Measurements from ENCODE around the gene SLC7A1.

The SLC7A1 gene

DNA sequence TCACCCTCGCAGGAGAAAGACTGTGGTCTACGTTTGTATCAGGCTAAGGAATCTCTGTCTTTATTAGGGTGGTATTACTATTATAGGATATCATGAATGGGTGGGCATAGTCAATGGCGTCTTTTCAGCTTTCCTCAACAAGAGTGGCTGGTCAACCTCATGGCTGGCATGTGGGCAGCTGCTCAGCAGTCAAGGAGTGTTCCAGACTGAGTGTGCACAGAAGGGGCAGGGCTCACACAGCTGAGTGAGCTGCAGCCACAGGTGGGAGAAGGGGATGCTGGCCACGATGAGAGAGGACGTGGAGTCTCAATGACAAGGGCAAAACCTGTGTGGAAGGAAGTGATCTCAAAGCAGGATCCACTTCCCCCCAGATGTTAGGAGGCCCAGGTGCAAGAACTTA lies 54.7 kb downstream of the SLC7A1 start:
- H3K9ac ChIP-seq (ENCODE audit: low read length), result no peak overlapping the region
- H2AFZ ChIP-seq (ENCODE audit: low read depth, low read length), result no peak overlapping the region
- no peak overlapping the region for H3K18ac ChIP-seq (ENCODE audit: low read depth in 1 of 2, low read length in 2 of 2)
- H3K27me3 ChIP-seq (ENCODE audit: control insufficient read depth in 1 of 2, insufficient read depth in 1 of 2, low read length in 2 of 2), result no peaks in the 10 kb centered on the region
- H3K79me1 ChIP-seq (replicated peaks; ENCODE audit: low read length, poor library complexity, severe bottlenecking), result peaks cover 53% of the 10 kb centered on the region
- no peak for DNase-seq
- H3K4me1 ChIP-seq (ENCODE audit: control insufficient read depth, insufficient read depth, low read depth, low read length), result peaks cover 14% of the 10 kb centered on the region
- H4K91ac ChIP-seq (ENCODE audit: low read length), result no peak overlapping the region
- no peak overlapping the region for H3K4ac ChIP-seq (ENCODE audit: low read depth in 1 of 2, low read length in 2 of 2)
- H2AK5ac ChIP-seq (ENCODE audit: low read length, severe bottlenecking), result no peak overlapping the region
- H3K14ac ChIP-seq (ENCODE audit: low read length in 2 of 2), result peak overlapping the region in 1 of 2 experiments; percentile 23
- no peak overlapping the region for H3K23ac ChIP-seq (ENCODE audit: low read length in 2 of 2)
- H2BK120ac ChIP-seq (ENCODE audit: low read depth, low read length), result no peak overlapping the region
- peak overlapping the region; percentile 21 for H2BK15ac ChIP-seq (ENCODE audit: low read depth, poor library complexity, severe bottlenecking)
- H3K4me2 ChIP-seq (ENCODE audit: low read length, poor library complexity, severe bottlenecking), result no peak overlapping the region
- no peak overlapping the region for H2BK5ac ChIP-seq (ENCODE audit: low read depth, low read length, poor library complexity, severe bottlenecking)
- H4K8ac ChIP-seq (ENCODE audit: low read length), result peak overlapping the region; percentile 22
- no peak overlapping the region for H3K27ac ChIP-seq (ENCODE audit: low read length, poor library complexity, severe bottlenecking)
- H3K36me3 ChIP-seq (ENCODE audit: control insufficient read depth in 1 of 2, insufficient read depth in 2 of 2, low read depth in 1 of 2, low read length in 2 of 2), result peaks cover 19 to 37% of the 10 kb centered on the region in 2 experiments
- H3K4me3 ChIP-seq (ENCODE audit: insufficient read depth in 1 of 2, low read depth in 1 of 2, low read length in 2 of 2), result no peak overlapping the region
- H2BK12ac ChIP-seq (ENCODE audit: low read length in 2 of 2), result no peak overlapping the region
- 96% methylated on average over 5 of the region's 5 CpGs for WGBS
- H3K9me3 ChIP-seq (ENCODE audit: control insufficient read depth, low read length), result no peaks in the 10 kb centered on the region

- Histone ChIP-seq H3K79me1 (replicated peaks; ENCODE audit: low read length, poor library complexity, severe bottlenecking) (peaks cover 56% of the 10 kb centered on the region), H3K4ac (ENCODE audit: low read depth in 1 of 2, low read length in 2 of 2) (no peak overlapping the region), H2BK5ac (ENCODE audit: low read depth, low read length, poor library complexity, severe bottlenecking) (no peak overlapping the region), H2BK12ac (ENCODE audit: low read length in 2 of 2) (no peak overlapping the region), H3K18ac (ENCODE audit: low read depth in 1 of 2, low read length in 2 of 2) (no peak overlapping the region), H3K4me1 (ENCODE audit: control insufficient read depth, insufficient read depth, low read depth, low read length) (peaks cover 13% of the 10 kb centered on the region), H4K91ac (ENCODE audit: low read length) (no peak overlapping the region), H3K36me3 (ENCODE audit: control insufficient read depth in 1 of 2, insufficient read depth in 2 of 2, low read depth in 1 of 2, low read length in 2 of 2) (peaks cover 24 to 38% of the 10 kb centered on the region in 2 experiments), H3K14ac (ENCODE audit: low read length in 2 of 2) (no peak overlapping the region), H3K9me3 (ENCODE audit: control insufficient read depth, low read length) (no peaks in the 10 kb centered on the region), H3K23ac (ENCODE audit: low read length in 2 of 2) (no peak overlapping the region), H3K27ac (ENCODE audit: low read length, poor library complexity, severe bottlenecking) (no peak overlapping the region), H3K4me2 (ENCODE audit: low read length, poor library complexity, severe bottlenecking) (no peak overlapping the region), H2BK120ac (ENCODE audit: low read depth, low read length) (no peak overlapping the region), H3K27me3 (ENCODE audit: control insufficient read depth in 1 of 2, insufficient read depth in 1 of 2, low read length in 2 of 2) (no peaks in the 10 kb centered on the region), H3K4me3 (ENCODE audit: insufficient read depth in 1 of 2, low read depth in 1 of 2, low read length in 2 of 2) (no peak overlapping the region), H2BK15ac (ENCODE audit: low read depth, poor library complexity, severe bottlenecking) (no peak overlapping the region), H2AFZ (ENCODE audit: low read depth, low read length) (no peak overlapping the region), H3K9ac (ENCODE audit: low read length) (no peak overlapping the region), H4K8ac (ENCODE audit: low read length) (no peak overlapping the region), H2AK5ac (ENCODE audit: low read length, severe bottlenecking) (no peak overlapping the region)
- no peak for DNase-seq
- WGBS, result 83% methylated on average over 5 of the region's 5 CpGs
Observed at GRCh38 chr13:29540334-29540733, 55.2 kb downstream of the SLC7A1 start.

- no peak overlapping the region for H3K14ac ChIP-seq (ENCODE audit: low read length in 2 of 2)
- H3K27ac ChIP-seq (ENCODE audit: low read length, poor library complexity, severe bottlenecking), result no peak overlapping the region
- H3K9ac ChIP-seq (ENCODE audit: low read length), result no peak overlapping the region
Observed at GRCh38 chr13:29539856-29540255, 55.6 kb downstream of the SLC7A1 start.

DNA sequence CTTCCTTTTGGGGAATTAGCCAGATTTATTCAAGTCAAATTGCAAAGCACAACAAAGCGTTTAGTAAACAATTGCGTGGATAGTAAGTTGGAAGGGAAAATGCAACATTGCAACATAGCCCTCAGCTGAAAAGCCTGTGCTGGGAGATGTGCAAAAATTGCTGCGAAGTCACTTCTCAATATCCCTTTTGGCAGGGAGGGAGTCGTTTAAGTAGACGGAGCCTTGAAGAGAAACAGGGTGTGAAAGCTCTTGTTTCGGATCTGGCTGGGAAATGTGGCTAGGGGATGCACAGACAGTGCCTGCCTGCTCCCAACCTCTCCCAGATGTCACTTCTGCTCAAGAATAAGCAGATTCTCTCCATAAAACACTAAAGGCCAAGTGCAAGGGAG lies 56.8 kb downstream of the SLC7A1 start:
- H3K4me3 ChIP-seq (ENCODE audit: insufficient read depth in 1 of 2, low read depth in 1 of 2, low read length in 2 of 2), result peak overlapping the region in 1 of 2 experiments; percentile 28
- H3K79me1 ChIP-seq (replicated peaks; ENCODE audit: low read length, poor library complexity, severe bottlenecking), result peaks cover 58% of the 10 kb centered on the region
- H3K18ac ChIP-seq (ENCODE audit: low read depth in 1 of 2, low read length in 2 of 2), result no peak overlapping the region
- H3K23ac ChIP-seq (ENCODE audit: low read length in 2 of 2), result no peak overlapping the region
- H2BK12ac ChIP-seq (ENCODE audit: low read length in 2 of 2), result no peak overlapping the region
- H3K27ac ChIP-seq (ENCODE audit: low read length, poor library complexity, severe bottlenecking), result no peak overlapping the region
- H3K4me2 ChIP-seq (ENCODE audit: low read length, poor library complexity, severe bottlenecking), result no peak overlapping the region
- no peak overlapping the region for H4K91ac ChIP-seq (ENCODE audit: low read length)
- no peak overlapping the region for H2BK120ac ChIP-seq (ENCODE audit: low read depth, low read length)
- H3K9ac ChIP-seq (ENCODE audit: low read length), result peak overlapping the region; percentile 16
- H3K36me3 ChIP-seq (ENCODE audit: control insufficient read depth in 1 of 2, insufficient read depth in 2 of 2, low read depth in 1 of 2, low read length in 2 of 2), result peaks cover 36 to 39% of the 10 kb centered on the region in 2 experiments
- no peaks in the 10 kb centered on the region for H3K9me3 ChIP-seq (ENCODE audit: control insufficient read depth, low read length)
- peak overlapping the region; percentile 10 for H2AK5ac ChIP-seq (ENCODE audit: low read length, severe bottlenecking)
- no peak overlapping the region for H4K8ac ChIP-seq (ENCODE audit: low read length)
- H2BK5ac ChIP-seq (ENCODE audit: low read depth, low read length, poor library complexity, severe bottlenecking), result no peak overlapping the region
- 82% methylated on average over 6 of the region's 6 CpGs for WGBS
- H3K14ac ChIP-seq (ENCODE audit: low read length in 2 of 2), result no peak overlapping the region
- no peak overlapping the region for H2BK15ac ChIP-seq (ENCODE audit: low read depth, poor library complexity, severe bottlenecking)
- DNase-seq, result peak; percentile 31
- no peak overlapping the region for H2AFZ ChIP-seq (ENCODE audit: low read depth, low read length)
- no peak overlapping the region for H3K4ac ChIP-seq (ENCODE audit: low read depth in 1 of 2, low read length in 2 of 2)
- peaks cover 13% of the 10 kb centered on the region for H3K4me1 ChIP-seq (ENCODE audit: control insufficient read depth, insufficient read depth, low read depth, low read length)
- no peaks in the 10 kb centered on the region for H3K27me3 ChIP-seq (ENCODE audit: control insufficient read depth in 1 of 2, insufficient read depth in 1 of 2, low read length in 2 of 2)

More at GRCh38 chr13:29539856-29540255, 55.6 kb downstream of the SLC7A1 start:
- Histone ChIP-seq H3K23ac (ENCODE audit: low read length in 2 of 2) (no peak overlapping the region), H4K91ac (ENCODE audit: low read length) (no peak overlapping the region), H3K4ac (ENCODE audit: low read depth in 1 of 2, low read length in 2 of 2) (no peak overlapping the region), H3K79me1 (replicated peaks; ENCODE audit: low read length, poor library complexity, severe bottlenecking) (peaks cover 57% of the 10 kb centered on the region), H3K4me2 (ENCODE audit: low read length, poor library complexity, severe bottlenecking) (no peak overlapping the region), H3K36me3 (ENCODE audit: control insufficient read depth in 1 of 2, insufficient read depth in 2 of 2, low read depth in 1 of 2, low read length in 2 of 2) (peaks cover 29 to 36% of the 10 kb centered on the region in 2 experiments), H3K4me1 (ENCODE audit: control insufficient read depth, insufficient read depth, low read depth, low read length) (peaks cover 13% of the 10 kb centered on the region), H3K4me3 (ENCODE audit: insufficient read depth in 1 of 2, low read depth in 1 of 2, low read length in 2 of 2) (no peak overlapping the region), H3K9me3 (ENCODE audit: control insufficient read depth, low read length) (no peaks in the 10 kb centered on the region), H2BK120ac (ENCODE audit: low read depth, low read length) (no peak overlapping the region), H2BK12ac (ENCODE audit: low read length in 2 of 2) (no peak overlapping the region), H2BK5ac (ENCODE audit: low read depth, low read length, poor library complexity, severe bottlenecking) (no peak overlapping the region), H2BK15ac (ENCODE audit: low read depth, poor library complexity, severe bottlenecking) (no peak overlapping the region), H3K18ac (ENCODE audit: low read depth in 1 of 2, low read length in 2 of 2) (no peak overlapping the region), H4K8ac (ENCODE audit: low read length) (no peak overlapping the region), H2AK5ac (ENCODE audit: low read length, severe bottlenecking) (no peak overlapping the region), H3K27me3 (ENCODE audit: control insufficient read depth in 1 of 2, insufficient read depth in 1 of 2, low read length in 2 of 2) (no peaks in the 10 kb centered on the region), H2AFZ (ENCODE audit: low read depth, low read length) (no peak overlapping the region)
- no peak for DNase-seq
- WGBS, result 92% methylated on average over 2 of the region's 2 CpGs
